ENCODE measurements around the gene PNKP. TPM values are rescaled to one million over a fixed set of nuclear protein-coding genes. Genes with fewer than 3 reads are reported as not detected.

PNKP gene
- total RNA-seq, 4 donors from 2014 or later: 14.9 to 43.4 (median 21.1) TPM

- no peaks in the 10 kb centered on the region for H3K27me3 ChIP-seq
- in situ Hi-C loops (cut with MboI; ENCODE audit: low sequenced_read_pairs in 4 of 4) (no loop called here), intact Hi-C loops (cut with DNase I; ENCODE audit: low total_unique reads) (loop anchor here (1.0 to 2.0 kb wide), 2 partner anchors 17 to 32 kb away; partner anchors contain the start of gene PNKP)
- ATAC-seq (no peak), DNase-seq (no peak)
- peaks cover 31 to 35% of the 10 kb centered on the region in 2 donors for H3K4me1 ChIP-seq
- peaks cover 0 to 5% of the 10 kb centered on the region in 2 donors for H3K36me3 ChIP-seq
- peak overlapping the region; percentile 49 to 79 (median 73) for H3K4me3 ChIP-seq
- H3K27ac ChIP-seq: peak overlapping the region; percentile 94 to 99 (median 97)
- TF ChIP-seq, protein P1, sequence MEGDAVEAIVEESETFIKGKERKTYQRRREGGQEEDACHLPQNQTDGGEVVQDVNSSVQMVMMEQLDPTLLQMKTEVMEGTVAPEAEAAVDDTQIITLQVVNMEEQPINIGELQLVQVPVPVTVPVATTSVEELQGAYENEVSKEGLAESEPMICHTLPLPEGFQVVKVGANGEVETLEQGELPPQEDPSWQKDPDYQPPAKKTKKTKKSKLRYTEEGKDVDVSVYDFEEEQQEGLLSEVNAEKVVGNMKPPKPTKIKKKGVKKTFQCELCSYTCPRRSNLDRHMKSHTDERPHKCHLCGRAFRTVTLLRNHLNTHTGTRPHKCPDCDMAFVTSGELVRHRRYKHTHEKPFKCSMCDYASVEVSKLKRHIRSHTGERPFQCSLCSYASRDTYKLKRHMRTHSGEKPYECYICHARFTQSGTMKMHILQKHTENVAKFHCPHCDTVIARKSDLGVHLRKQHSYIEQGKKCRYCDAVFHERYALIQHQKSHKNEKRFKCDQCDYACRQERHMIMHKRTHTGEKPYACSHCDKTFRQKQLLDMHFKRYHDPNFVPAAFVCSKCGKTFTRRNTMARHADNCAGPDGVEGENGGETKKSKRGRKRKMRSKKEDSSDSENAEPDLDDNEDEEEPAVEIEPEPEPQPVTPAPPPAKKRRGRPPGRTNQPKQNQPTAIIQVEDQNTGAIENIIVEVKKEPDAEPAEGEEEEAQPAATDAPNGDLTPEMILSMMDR (IDR thresholded peaks at IDR 0.05 in 4 of 5, conservative IDR thresholded peaks at IDR 0.05 in 1 of 5): no peak
- TF ChIP-seq POLR2A (IDR thresholded peaks at IDR 0.05): no peak
- H3K9me3 ChIP-seq: no peaks in the 10 kb centered on the region
These were observed 17.7 kb downstream of the PNKP start for GRCh38 chr19:49849433-49850220.

DNA sequence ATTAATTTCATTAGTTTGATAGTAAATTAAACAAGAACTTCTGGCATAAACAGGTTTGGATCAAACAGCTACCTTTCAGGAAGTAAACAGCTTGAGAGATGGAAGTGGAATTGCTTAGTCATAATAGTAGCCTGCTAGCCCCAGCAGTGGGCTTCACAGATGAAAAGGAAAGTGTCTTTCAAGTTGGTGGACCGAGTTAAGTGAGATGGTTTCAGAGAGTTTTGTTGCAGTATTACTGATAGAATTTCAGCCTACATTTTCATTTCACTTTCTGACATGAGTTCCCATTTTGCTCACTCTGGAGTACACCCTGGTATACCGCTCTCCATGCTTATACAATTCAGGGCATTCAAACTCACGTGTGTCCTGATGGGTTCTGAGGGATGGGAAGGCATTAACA, 18.4 kb downstream of the PNKP start:
- H3K4me3 ChIP-seq: no peak overlapping the region
- DNase-seq (no peak), ATAC-seq (no peak)
- in situ Hi-C loops (cut with MboI; ENCODE audit: low sequenced_read_pairs in 4 of 4) (no loop called here), intact Hi-C loops (cut with DNase I; ENCODE audit: low total_unique reads) (no loop called here)
- no peak for TF ChIP-seq POLR2A (IDR thresholded peaks at IDR 0.05)
- TF ChIP-seq, protein P1 (IDR thresholded peaks at IDR 0.05 in 4 of 5, conservative IDR thresholded peaks at IDR 0.05 in 1 of 5): no peak
- no peaks in the 10 kb centered on the region for H3K27me3 ChIP-seq
- H3K36me3 ChIP-seq: no peaks in the 10 kb centered on the region
- peak overlapping the region; percentile 94 to 99 (median 97) for H3K27ac ChIP-seq
- no peaks in the 10 kb centered on the region for H3K9me3 ChIP-seq
- peaks cover 38 to 40% of the 10 kb centered on the region in 2 donors for H3K4me1 ChIP-seq

- intact Hi-C loops (cut with DNase I; ENCODE audit: low total_unique reads): no loop called here
- Histone ChIP-seq H3K36me3 (no peaks in the 10 kb centered on the region), H3K27me3 (no peaks in the 10 kb centered on the region), H3K4me1 (peaks cover 35 to 36% of the 10 kb centered on the region in 2 donors), H3K27ac (peak overlapping the region; percentile 94 to 99 (median 97)), H3K4me3 (no peak overlapping the region), H3K9me3 (no peaks in the 10 kb centered on the region)
- ATAC-seq (no peak), DNase-seq (no peak)
- TF ChIP-seq POLR2A (IDR thresholded peaks at IDR 0.05): no peak
- TF ChIP-seq, protein P1 (IDR thresholded peaks at IDR 0.05 in 4 of 5, conservative IDR thresholded peaks at IDR 0.05 in 1 of 5): no peak
- in situ Hi-C loops (cut with MboI; ENCODE audit: low sequenced_read_pairs in 4 of 4): no loop called here
These were observed 19.4 kb downstream of the PNKP start for GRCh38 chr19:49847731-49848696.

- no peaks in the 10 kb centered on the region for H3K36me3 ChIP-seq
- ATAC-seq (no peak), DNase-seq (no peak)
- H3K4me1 ChIP-seq: peaks cover 21 to 23% of the 10 kb centered on the region in 2 donors
- H3K27ac ChIP-seq: peak overlapping the region; percentile 79 to 99 (median 95)
- no peak for TF ChIP-seq POLR2A (IDR thresholded peaks at IDR 0.05)
- TF ChIP-seq, protein P1 (IDR thresholded peaks at IDR 0.05 in 4 of 5, conservative IDR thresholded peaks at IDR 0.05 in 1 of 5): no peak
- H3K9me3 ChIP-seq: no peaks in the 10 kb centered on the region
- H3K27me3 ChIP-seq: no peaks in the 10 kb centered on the region
- in situ Hi-C loops (cut with MboI; ENCODE audit: low sequenced_read_pairs in 4 of 4) (no loop called here), intact Hi-C loops (cut with DNase I; ENCODE audit: low total_unique reads) (no loop called here)
- no peak overlapping the region for H3K4me3 ChIP-seq
These were observed 21.0 kb downstream of the PNKP start for GRCh38 chr19:49846408-49846807.

Data from gastrocnemius medialis (tissue), 4 donors.